Fibroblast of lung (primary cell): ENCODE results near the gene RNF128. TPM values are rescaled to one million over a fixed set of nuclear protein-coding genes. Genes with fewer than 3 reads are reported as not detected.

Experiments
- DNase-seq, 2 donors: peaks; one replicate each; pipeline versions ENCODE4 v3.0.0 to v3.0.0-alpha.2; 2010; ENCODE audit warnings: low read depth in 2 of 2
- H2AFZ ChIP-seq: 2 replicates; pipeline ENCODE4 v1.5.1; 2012; ENCODE audit warnings: low read length, control low read depth, inconsistent platforms
- H3K27ac ChIP-seq: 2 replicates; pipeline ENCODE4 v1.5.1; 2011; ENCODE audit warnings: low read length, control low read depth; ENCODE audit not compliant: insufficient read depth
- H3K27me3 ChIP-seq: 2 replicates; pipeline ENCODE4 v1.5.1; 2011; ENCODE audit warnings: mild to moderate bottlenecking, low read length; ENCODE audit not compliant: control insufficient read depth, insufficient read depth
- H3K36me3 ChIP-seq: 2 replicates; pipeline ENCODE4 v1.5.1; 2011; ENCODE audit warnings: low read length; ENCODE audit not compliant: control insufficient read depth, insufficient read depth
- H3K4me1 ChIP-seq: 2 replicates; pipeline ENCODE4 v1.5.1; 2011; ENCODE audit warnings: low read length; ENCODE audit not compliant: control insufficient read depth, insufficient read depth; ENCODE audit errors: extremely low read depth
- H3K4me2 ChIP-seq: 2 replicates; pipeline ENCODE4 v1.5.1; 2011; ENCODE audit warnings: low read length, control low read depth; ENCODE audit not compliant: insufficient read depth; ENCODE audit errors: extremely low read depth
- H3K4me3 ChIP-seq, 4 experiments: fragments of 200-600 bp in 1 of 4; sonication (generic) in 1 of 4; replicated peaks in 1 of 4; 2 replicates each; pipeline ENCODE4 v1.5.1; 2011 to 2016; ENCODE audit warnings: low read length in 4 of 4, low read depth in 3 of 4, mild to moderate bottlenecking in 3 of 4, control low read depth in 2 of 4, inconsistent platforms in 1 of 4, mixed read lengths in 1 of 4; ENCODE audit not compliant: insufficient read depth in 1 of 4; ENCODE audit errors: control extremely low read depth in 1 of 4
- H3K79me2 ChIP-seq: 2 replicates; pipeline ENCODE4 v1.5.1; 2012; ENCODE audit warnings: mild to moderate bottlenecking, low read length, inconsistent platforms; ENCODE audit not compliant: control insufficient read depth, insufficient read depth
- H3K9ac ChIP-seq: 2 replicates; pipeline ENCODE4 v1.5.1; 2011; ENCODE audit warnings: mild to moderate bottlenecking, low read length, control low read depth; ENCODE audit not compliant: insufficient read depth
- H3K9me3 ChIP-seq: 2 replicates; pipeline ENCODE4 v1.5.1; 2012; ENCODE audit warnings: low read depth, low read length; ENCODE audit not compliant: control insufficient read depth, insufficient read depth
- H4K20me1 ChIP-seq: 2 replicates; pipeline ENCODE4 v1.5.1; 2011; ENCODE audit warnings: low read length; ENCODE audit not compliant: control insufficient read depth, insufficient read depth; ENCODE audit errors: extremely low read depth
- EZH2 ChIP-seq: IDR thresholded peaks from 2 replicates; pipeline ENCODE4 v1.5.1; 2012; ENCODE audit warnings: low read length, control low read depth, mild to moderate bottlenecking; ENCODE audit errors: missing control alignments
- polyA plus RNA-seq, 2 donors: library from polyadenylated mRNA; depleted of rRNA in 1 of 2; stranded (reverse) in 1 of 2; unstranded in 1 of 2; fragments of >200 nt; gene quantifications; 2 replicates each; pipeline ENCODE4 v1.2.1, GENCODE V29; 2011 to 2012; ENCODE audit warnings: missing spikeins in 1 of 2
- total RNA-seq: library from RNA; depleted of rRNA; stranded (reverse); fragments of >200 nt; gene quantifications from 2 replicates; pipeline ENCODE4 v1.2.1, GENCODE V29; 2014
- TF ChIP-seq, protein P1 (sequence below), 2 donors: IDR thresholded peaks in 1 of 2; conservative IDR thresholded peaks in 1 of 2; 1 replicate in 1 of 2; 2 replicates in 1 of 2; pipeline ENCODE4 v1.5.1; 2011 to 2012; ENCODE audit warnings: low read length in 2 of 2, control low read depth in 1 of 2, inconsistent platforms in 1 of 2, low read depth in 1 of 2, mild to moderate bottlenecking in 1 of 2

The RNF128 gene
- total and polyA plus RNA-seq, 2 donors (not counting 1 experiment from before 2014, with no cell fraction given) = 0.74 to 8.1 TPM

DNA sequence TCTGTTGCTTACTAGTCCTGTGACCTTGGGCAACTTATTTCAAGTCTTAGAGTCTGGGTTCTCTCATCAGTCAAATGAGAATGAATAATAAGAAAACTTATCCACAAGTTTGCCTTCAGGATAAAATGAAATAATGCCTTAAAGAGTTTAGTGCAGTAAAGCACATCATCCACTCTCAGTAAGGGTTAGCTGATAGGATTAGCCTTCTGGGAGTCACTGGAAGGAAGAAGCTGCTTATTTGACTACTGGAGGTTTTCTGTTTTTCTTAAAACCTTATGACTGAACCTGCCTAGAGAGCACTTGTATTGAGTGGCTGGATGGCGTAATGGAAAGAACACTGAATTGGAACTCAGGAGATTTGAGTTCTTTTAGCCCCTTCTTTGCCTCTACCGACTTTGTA, 1.8 kb downstream of the RNF128 start:
- Histone ChIP-seq H3K79me2 (no peaks in the 10 kb centered on the region), H4K20me1 (no peaks in the 10 kb centered on the region), H3K36me3 (no peaks in the 10 kb centered on the region), H2AFZ (no peak overlapping the region), H3K4me3 (no peak overlapping the region), H3K4me1 (no peaks in the 10 kb centered on the region), H3K9me3 (no peaks in the 10 kb centered on the region), H3K27me3 (no peaks in the 10 kb centered on the region), H3K27ac (no peak overlapping the region), H3K9ac (no peak overlapping the region), H3K4me2 (no peak overlapping the region)
- DNase-seq = no peak
- TF ChIP-seq, protein P1, sequence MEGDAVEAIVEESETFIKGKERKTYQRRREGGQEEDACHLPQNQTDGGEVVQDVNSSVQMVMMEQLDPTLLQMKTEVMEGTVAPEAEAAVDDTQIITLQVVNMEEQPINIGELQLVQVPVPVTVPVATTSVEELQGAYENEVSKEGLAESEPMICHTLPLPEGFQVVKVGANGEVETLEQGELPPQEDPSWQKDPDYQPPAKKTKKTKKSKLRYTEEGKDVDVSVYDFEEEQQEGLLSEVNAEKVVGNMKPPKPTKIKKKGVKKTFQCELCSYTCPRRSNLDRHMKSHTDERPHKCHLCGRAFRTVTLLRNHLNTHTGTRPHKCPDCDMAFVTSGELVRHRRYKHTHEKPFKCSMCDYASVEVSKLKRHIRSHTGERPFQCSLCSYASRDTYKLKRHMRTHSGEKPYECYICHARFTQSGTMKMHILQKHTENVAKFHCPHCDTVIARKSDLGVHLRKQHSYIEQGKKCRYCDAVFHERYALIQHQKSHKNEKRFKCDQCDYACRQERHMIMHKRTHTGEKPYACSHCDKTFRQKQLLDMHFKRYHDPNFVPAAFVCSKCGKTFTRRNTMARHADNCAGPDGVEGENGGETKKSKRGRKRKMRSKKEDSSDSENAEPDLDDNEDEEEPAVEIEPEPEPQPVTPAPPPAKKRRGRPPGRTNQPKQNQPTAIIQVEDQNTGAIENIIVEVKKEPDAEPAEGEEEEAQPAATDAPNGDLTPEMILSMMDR (conservative IDR thresholded peaks at IDR 0.05 in 1 of 2, IDR thresholded peaks at IDR 0.05 in 1 of 2; ENCODE audit: low read depth in 1 of 2, low read length in 2 of 2) = no peak
- no peak for TF ChIP-seq EZH2

DNA sequence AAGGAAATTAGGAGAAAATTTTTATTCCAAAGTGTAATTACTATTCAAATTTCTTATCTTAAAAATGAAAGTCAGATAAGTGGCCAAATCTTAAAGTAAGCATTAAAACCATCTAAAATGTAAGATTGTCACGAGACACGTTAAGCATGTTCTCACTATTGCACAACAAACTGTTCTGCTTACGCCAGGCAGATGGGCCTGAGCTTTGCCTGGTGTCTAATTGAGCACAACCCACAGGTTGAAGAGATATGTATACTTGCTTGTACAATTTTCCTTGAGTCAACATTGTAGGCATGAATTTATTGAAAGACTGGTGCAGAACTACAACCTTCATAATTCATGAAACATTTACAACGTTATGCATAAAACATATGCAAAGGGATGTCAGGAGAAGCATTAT, 3.9 kb downstream of the RNF128 start:
- Histone ChIP-seq H3K36me3 (no peaks in the 10 kb centered on the region), H3K27ac (no peak overlapping the region), H2AFZ (no peak overlapping the region), H3K4me2 (no peak overlapping the region), H3K4me3 (no peak overlapping the region), H3K27me3 (no peaks in the 10 kb centered on the region), H4K20me1 (no peaks in the 10 kb centered on the region), H3K9me3 (no peaks in the 10 kb centered on the region), H3K79me2 (no peaks in the 10 kb centered on the region), H3K9ac (no peak overlapping the region), H3K4me1 (no peaks in the 10 kb centered on the region)
- peak in 1 of 2 donors; percentile 44 for DNase-seq
- TF ChIP-seq, protein P1 (conservative IDR thresholded peaks at IDR 0.05 in 1 of 2, IDR thresholded peaks at IDR 0.05 in 1 of 2; ENCODE audit: low read depth in 1 of 2, low read length in 2 of 2) = no peak
- no peak for TF ChIP-seq EZH2

DNA sequence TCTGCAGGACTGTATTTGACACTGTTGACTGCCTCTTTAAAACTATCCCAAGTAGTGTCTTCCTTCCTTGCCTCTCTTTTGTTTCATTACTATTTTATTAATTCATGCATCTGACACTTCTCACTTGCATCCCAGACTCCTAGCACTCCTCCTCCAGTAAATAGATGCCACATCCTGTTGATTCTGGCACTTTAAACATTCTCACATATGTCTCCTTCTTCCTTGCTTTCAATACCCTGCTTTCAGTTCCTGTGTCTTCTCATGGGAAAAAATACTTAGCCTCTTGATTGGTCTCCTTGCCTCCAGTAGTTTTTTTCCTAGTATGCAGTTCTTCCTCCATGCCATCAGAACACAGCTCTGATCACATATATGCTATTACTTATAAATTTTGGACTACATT, 5.1 kb downstream of the RNF128 start:
- no peaks in the 10 kb centered on the region for H3K79me2 ChIP-seq
- H3K27me3 ChIP-seq = no peaks in the 10 kb centered on the region
- H3K9me3 ChIP-seq = no peaks in the 10 kb centered on the region
- no peaks in the 10 kb centered on the region for H3K4me1 ChIP-seq
- TF ChIP-seq EZH2 = no peak
- TF ChIP-seq, protein P1 (conservative IDR thresholded peaks at IDR 0.05 in 1 of 2, IDR thresholded peaks at IDR 0.05 in 1 of 2; ENCODE audit: low read depth in 1 of 2, low read length in 2 of 2) = no peak
- DNase-seq = no peak
- no peaks in the 10 kb centered on the region for H4K20me1 ChIP-seq
- no peak overlapping the region for H3K4me3 ChIP-seq
- H3K27ac ChIP-seq = no peak overlapping the region
- H3K9ac ChIP-seq = no peak overlapping the region
- no peaks in the 10 kb centered on the region for H3K36me3 ChIP-seq
- H2AFZ ChIP-seq = no peak overlapping the region
- no peak overlapping the region for H3K4me2 ChIP-seq
